ENCODE measurements around the gene CNOT1.

DNA sequence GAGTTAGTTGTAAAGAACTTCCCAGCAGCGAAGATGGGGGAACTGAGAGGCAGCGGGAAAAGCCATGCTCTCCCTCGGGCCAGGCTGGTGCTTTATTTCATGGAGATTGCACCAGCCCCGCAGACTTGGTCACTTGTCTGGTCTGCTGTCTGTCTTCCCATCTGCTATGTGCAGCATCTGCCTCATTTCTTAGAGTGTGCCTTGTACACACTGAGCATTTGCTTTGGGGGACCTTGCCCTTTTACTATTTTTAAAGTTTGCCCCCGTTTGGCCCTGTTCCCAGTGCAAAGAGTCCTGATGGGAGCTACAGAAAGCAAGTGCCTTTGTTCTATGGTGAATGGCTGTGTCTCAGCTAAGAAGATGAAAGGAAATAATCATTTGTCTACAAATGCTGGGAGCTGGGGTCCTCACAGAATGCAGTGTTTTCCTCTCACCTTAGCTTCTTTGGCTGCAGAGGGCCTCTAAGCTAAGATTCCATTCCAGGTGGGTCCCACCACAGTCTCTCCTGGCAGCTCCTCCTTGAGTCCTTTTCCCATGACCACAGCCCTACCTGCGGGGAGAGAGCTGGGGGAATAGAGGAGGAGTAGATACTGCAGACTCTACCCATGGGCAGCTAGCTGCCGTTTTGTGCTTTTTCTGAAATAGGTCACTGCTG, 25.1 kb upstream of the CNOT1 start:
- TF ChIP-seq, protein P1, sequence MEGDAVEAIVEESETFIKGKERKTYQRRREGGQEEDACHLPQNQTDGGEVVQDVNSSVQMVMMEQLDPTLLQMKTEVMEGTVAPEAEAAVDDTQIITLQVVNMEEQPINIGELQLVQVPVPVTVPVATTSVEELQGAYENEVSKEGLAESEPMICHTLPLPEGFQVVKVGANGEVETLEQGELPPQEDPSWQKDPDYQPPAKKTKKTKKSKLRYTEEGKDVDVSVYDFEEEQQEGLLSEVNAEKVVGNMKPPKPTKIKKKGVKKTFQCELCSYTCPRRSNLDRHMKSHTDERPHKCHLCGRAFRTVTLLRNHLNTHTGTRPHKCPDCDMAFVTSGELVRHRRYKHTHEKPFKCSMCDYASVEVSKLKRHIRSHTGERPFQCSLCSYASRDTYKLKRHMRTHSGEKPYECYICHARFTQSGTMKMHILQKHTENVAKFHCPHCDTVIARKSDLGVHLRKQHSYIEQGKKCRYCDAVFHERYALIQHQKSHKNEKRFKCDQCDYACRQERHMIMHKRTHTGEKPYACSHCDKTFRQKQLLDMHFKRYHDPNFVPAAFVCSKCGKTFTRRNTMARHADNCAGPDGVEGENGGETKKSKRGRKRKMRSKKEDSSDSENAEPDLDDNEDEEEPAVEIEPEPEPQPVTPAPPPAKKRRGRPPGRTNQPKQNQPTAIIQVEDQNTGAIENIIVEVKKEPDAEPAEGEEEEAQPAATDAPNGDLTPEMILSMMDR (optimal IDR thresholded peaks at IDR 0.05 in 1 of 3, IDR thresholded peaks at IDR 0.05 in 1 of 3, conservative IDR thresholded peaks at IDR 0.05 in 1 of 3; ENCODE audit: extremely low read depth in 1 of 3, insufficient read depth in 2 of 3, low read length in 3 of 3), result no peak
- TF ChIP-seq EZH2 (IDR thresholded peaks at IDR 0.05; ENCODE audit: low read length), result no peak

All from keratinocyte (primary cell).